Upper lobe of left lung (tissue), 4 donors: ENCODE data around the gene ZNF316.

Experiments
- CTCF ChIP-seq, 6 experiments: fragments of 450-650 bp in 4 of 6; fragments of 200-600 bp in 2 of 6; sonication (generic) in 2 of 6; IDR thresholded peaks; one replicate each; pipeline ENCODE4 v1.5.1; 2016 to 2019; ENCODE audit warnings: antibody characterized with exemption in 6 of 6
- POLR2AphosphoS5 ChIP-seq, 2 donors: sonication (generic); formaldehyde crosslinking; IDR thresholded peaks; one replicate each; pipeline ENCODE4 v1.5.1; 2017; ENCODE audit warnings: antibody characterized with exemption in 2 of 2

GRCh38 chr7:6628045-6628444, 9.1 kb upstream of the ZNF316 start:
- TF ChIP-seq POLR2AphosphoS5 (IDR thresholded peaks at IDR 0.05) (no peak), CTCF (IDR thresholded peaks at IDR 0.05) (no peak)
